T-helper 2 cell (primary cell): ENCODE data around the gene SLC22A4.

Experiments
- DNase-seq, 5 experiments: peaks; one replicate each; pipeline versions ENCODE4 v3.0.0 to v3.0.0-alpha.2; 2012 to 2022

SLC22A4 gene

DNA sequence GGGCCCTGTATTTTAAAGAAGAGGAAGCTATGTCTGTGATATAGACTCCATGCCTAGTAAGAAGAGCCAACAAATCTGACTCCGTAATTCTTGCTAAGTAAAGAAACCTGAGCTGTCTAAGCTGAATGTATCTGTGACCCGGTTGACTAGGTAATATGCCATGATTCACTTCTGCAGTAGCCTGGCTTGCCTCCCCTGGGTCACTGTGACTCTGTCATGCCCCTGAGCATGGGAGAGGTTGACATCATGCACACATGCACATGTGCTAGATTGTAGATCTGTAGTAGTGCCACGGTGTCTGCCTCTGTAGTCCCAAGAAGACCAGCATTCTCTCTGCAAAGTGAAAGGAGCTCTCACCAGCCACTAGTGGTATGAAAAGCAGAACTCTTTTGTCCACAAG, 84.4 kb downstream of the SLC22A4 start:
- no peak for DNase-seq

DNA sequence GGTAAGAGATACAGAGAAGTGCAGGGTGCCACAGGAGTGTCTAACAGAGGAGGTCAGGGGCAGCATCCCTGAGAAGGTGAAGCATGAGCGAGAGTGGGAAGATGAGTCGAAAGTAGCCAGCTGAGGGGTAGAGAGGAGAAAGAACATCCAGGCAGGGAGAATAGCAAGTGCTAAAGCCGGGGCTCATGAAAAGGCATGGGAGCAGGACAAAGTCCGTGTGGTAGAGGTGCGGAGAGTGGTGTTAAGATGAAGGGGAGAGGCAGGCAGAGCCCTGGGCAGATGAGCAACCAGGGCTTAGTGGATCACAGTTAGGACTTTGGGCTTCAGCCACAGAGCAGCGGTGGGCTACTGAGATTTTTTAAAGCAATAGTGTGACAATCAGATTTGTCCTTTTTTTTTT, 85.9 kb downstream of the SLC22A4 start:
- DNase-seq: no peak

DNA sequence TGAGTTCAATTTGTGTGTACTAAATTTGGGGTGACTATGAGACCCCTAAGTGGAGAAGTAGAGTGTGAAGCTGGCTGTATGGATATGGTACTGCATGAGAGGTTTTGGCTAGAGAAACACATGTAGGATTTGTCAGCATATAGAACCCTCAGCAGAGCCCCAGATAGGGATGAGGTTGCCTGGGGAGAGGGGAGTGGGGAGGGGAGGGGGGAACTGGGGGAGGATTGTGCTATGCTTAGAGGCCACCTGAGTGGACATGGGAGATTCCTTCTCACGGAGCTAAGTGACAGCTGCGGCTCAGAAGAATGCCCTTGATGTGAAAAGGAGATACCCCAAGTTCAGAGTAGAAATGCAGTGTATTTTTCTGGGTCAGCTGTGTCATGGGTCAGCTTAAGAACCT, 86.5 kb downstream of the SLC22A4 start:
- no peak for DNase-seq

DNA sequence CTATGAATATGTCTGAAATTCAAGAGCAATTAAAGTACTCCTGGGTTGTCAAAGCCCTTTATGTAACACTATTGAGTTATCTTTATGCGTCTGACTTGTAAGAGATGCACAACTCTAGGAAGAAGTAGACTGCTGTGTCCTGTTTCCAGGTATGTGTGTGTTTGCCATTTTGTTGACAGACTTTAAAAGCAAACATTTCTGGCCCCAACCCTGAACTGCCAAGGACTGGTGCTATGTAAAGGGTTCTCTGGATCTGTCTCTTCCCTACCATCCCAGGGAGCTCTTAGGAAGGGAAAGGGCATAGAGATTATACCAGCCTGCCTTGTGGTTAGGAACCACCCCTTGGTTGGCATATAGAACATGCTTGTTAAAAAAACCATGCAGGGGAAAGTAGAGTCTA, 87.4 kb downstream of the SLC22A4 start:
- DNase-seq: no peak

DNA sequence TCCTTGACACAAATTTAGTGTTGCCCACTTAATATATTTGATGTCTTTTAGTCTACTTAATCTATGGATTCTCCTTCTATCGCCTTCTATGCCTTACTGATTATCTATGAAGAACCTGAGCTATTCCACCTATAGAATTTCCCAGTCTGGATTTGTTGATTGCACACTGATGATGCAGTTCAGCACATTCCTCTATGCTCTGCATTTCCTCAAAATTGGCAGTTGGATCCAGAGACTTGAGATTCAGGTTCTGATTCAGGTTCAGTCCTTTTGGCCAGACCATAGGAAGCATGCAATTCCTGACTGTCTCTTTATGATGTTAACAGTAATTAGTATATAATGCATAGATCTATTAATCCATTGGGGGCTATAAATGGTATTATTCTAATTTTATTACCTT, 89.1 kb downstream of the SLC22A4 start:
- no peak for DNase-seq

DNA sequence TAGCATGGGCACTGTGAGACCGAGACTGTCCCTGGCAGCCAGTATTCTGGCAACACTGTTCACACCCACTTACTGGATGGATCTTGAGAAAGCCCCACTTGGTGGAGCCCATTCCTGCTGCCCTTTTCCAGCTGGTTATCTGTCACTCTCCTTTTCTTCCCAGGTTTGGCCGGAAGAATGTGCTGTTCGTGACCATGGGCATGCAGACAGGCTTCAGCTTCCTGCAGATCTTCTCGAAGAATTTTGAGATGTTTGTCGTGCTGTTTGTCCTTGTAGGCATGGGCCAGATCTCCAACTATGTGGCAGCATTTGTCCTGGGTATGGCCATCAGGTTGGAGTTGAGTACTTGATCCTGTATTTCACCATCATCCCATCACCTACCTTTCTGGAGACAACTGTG, 89.8 kb downstream of the SLC22A4 start:
- no peak for DNase-seq

DNA sequence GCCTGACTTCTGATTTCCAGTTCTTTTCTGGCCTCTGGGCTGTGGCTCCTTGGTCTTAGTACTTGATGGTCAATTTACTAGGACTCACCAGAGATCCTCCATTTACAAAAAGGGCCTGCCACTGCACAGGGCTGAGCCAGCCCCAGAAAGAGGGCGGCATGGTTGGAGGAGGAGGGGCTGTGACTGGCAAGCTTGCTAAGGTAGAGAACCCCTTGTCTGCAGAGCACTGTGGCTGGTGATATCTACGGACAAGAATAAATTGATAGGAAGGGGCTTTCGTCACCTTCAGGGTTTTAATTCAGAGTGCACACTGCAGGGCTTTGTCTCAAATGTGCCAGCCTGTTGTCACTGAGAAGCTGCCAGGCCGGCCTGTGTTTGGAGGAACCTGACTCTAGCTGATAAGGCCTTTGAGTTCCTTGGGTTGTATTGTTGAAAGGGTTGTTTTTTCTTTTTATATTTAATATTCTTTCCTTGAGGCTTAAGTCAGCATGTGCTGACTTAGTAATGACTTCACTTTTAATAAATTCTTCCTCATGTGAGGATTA, 90.4 kb downstream of the SLC22A4 start:
- no peak for DNase-seq

DNA sequence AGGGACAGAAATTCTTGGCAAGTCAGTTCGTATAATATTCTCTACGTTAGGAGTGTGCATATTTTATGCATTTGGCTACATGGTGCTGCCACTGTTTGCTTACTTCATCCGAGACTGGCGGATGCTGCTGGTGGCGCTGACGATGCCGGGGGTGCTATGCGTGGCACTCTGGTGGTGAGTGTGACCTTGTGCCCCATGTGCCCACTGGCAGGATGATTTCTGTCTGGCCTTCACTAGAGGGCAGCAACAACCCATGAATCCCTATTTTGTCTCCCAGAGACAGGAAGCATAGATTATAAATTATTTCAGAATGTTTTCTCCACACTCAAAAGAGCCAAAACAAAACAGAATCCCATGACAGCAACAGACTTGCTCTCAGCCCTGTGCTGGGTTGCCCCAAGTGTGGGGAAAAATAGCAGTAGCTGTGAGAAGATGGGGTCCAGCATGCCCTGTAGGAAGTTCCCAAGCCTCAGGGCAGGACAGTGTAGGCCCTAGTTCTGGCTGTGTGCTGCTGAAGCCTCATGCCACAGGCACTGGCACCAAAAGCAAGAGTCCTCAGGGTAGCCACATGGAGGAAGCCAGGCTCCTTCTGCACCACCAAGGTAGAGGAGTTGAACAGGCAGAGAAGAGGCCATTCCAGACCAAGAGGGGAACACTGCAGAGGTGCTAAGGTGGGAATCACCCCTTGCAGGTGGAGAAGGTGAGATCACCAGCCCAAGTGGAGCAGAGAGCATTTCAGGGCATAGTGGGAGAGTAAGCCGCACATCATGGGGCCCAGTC, 91.3 kb downstream of the SLC22A4 start:
- DNase-seq: peak in 4 of 5 experiments; percentile 24 to 80 (median 48)

DNA sequence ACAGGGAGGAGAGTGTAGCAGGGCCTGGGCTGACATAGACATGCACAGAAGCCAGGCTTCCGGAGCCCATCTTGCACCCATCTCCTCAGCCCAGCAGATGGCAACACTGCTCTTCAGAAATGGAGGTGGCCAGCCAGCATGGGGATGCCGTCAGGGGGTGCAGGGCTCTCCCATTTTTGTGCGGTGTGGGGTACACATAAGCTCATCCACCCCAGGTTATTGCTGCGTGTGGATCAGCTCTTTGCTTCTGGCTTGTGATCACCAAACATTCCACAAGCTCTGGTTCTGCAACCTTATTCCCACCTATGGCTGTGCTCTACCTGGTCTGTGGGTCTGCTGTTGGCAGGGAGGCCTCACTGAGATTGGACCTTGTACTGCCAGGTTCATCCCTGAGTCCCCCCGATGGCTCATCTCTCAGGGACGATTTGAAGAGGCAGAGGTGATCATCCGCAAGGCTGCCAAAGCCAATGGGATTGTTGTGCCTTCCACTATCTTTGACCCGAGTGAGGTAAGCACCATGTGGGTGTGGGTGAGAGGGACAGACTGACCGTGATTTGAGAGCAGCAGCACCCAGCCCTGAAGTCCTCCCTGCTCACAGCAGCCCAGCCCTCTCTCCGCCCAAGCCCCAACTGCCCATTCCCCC, 92.6 kb downstream of the SLC22A4 start:
- DNase-seq: peak; percentile 42 to 86 (median 64)

DNA sequence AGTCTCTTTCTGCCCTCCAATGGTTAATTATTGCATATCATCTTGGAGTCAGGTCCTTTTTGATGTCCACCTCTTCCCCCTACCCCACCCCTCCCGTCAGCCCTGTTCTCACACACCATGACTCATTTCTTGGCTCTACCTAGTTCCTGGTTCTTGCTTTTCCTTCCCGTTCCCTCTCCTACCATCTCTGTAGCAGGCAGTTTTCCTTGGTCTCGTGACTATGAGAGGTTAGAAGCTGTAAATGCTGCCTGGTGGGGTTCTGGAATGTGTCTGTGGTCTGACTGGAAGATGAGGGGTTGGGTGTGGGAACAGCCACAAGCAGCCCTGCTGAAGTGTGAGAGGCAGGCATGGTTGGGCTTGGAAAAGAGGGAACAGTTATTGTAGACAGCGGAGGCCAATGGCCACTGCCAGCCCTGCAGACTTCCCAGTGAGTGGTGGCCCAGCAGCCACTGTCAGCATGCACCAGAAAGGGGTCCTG, 93.5 kb downstream of the SLC22A4 start:
- no peak for DNase-seq

DNA sequence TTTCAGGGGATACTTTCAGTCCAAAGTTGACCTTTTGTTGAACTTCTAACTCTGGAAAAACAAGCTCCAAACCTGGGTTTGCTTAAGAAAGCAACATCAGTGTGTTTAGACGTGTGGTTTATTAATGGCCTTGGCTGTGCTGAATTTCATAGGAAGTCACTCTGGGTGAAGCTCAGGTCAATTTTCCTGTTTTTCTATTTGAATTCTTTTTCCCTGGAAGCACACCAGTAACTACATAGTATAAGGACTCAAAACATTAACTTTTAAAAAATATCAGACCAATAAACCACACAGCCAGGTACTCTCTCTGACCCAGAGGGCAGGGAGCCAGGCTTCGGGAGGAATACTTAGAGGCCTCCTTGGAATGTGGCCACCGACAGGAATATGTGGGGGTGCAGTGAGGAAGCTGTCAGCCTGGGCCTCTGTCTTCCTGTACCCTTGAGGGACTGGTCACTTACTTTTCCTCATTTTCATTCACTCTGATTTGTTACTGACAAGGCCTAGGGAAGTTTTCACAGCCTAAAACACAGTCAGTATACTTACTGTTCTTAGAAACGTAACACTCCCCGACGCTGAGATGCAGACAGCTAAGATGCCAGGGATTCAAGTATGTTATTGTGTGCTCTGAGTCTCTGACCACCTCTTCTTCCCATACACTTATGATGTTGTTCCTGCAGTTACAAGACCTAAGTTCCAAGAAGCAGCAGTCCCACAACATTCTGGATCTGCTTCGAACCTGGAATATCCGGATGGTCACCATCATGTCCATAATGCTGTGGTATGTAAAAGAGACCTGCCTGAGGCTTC, 94.3 kb downstream of the SLC22A4 start:
- DNase-seq: no peak

DNA sequence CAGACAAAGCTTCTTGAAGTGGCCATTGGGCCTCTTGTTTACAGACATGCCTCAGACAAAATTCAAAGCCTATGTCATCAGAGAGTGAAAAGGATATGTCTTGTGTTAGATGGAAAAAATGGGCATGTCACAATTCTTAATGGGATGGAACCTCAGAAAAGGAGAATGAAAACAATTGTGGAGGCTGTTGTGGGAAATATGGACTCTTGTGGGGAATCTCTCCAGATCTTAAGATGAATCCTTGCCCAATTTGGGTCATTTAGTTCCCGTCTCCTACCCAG, 94.8 kb downstream of the SLC22A4 start:
- DNase-seq: no peak

DNA sequence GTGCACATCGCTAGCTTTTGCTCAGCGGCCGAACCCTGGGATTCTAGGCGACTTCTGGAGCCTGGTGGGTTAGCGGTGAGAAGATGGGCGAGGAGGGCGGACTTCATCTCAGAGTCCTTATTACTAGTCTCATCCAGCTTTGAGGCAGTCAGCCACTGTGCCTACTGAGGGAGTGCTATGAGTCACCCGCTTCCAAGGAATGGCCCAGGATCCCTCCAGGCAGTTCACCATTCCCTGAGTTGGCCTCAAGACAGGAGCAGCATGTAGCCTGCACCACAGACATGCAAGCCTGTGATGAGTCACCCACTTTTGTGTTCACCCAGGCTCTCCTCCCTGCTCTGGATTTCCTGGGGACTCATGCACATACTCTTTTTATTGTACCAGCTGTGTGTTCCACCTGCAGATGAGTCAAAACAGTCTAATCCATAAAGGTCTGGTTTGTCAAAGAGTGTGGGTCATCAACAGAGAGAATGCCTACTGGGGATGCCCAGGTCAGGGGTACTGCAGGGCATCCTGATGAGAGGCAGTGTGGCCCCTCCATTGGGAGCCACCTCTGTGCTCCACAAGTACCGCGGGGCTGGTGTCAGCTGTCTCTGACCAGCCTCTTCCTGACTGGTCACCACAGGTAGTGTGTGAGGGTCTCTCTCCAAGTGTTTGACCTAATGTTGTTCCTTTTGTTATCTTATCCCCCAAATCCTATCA, 95.5 kb downstream of the SLC22A4 start:
- DNase-seq: no peak

DNA sequence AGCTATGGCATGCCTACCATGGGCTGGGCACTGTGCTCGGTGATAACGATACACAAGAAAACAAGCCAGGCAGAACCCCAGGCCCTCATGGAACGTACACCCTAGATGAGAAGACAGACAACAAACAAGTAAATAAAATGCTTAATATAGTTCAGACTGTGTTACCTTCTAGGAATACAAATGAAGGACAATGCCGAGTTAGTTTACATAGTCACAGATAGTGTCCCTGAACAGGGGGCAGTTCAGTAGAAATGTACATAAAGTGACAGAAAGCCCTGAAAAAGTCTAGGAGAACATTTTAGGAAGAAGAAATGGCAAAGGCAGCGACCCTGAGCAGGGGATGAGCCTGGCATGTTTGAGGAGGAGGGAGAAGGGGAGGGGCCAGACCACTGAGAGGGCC, 97.1 kb downstream of the SLC22A4 start:
- no peak for DNase-seq

DNA sequence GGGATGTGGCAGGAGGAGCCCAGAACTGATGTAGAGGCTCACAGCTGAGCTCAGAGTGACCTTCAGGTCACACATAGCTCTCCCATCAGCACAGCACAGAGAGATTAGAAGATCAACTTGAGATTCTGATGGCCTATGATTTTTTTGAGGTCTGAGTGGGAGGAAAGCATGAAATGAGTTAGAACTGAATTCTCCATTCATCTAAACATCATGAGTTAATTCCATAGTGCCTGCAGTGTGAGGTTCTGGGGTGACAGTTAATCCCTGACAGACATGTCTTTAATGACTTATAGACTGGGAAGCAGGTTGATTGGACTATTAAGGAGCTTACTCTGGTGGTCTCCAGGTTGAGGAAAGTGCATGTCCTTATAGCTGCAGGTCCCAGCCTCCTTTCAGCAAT, 97.7 kb downstream of the SLC22A4 start:
- no peak for DNase-seq

DNA sequence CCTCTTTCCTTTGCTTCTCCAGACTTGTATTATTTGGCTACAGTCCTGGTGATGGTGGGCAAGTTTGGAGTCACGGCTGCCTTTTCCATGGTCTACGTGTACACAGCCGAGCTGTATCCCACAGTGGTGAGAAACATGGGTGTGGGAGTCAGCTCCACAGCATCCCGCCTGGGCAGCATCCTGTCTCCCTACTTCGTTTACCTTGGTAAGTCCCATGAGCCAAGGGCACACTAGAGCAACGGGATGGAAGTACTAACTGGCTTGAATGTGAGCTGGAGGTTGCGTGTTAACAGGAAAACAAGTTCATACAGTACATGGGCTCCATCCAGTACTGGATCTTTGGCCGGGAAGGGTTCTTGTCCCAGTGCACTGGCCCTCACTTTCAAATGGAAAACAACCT, 98.2 kb downstream of the SLC22A4 start:
- DNase-seq: no peak

DNA sequence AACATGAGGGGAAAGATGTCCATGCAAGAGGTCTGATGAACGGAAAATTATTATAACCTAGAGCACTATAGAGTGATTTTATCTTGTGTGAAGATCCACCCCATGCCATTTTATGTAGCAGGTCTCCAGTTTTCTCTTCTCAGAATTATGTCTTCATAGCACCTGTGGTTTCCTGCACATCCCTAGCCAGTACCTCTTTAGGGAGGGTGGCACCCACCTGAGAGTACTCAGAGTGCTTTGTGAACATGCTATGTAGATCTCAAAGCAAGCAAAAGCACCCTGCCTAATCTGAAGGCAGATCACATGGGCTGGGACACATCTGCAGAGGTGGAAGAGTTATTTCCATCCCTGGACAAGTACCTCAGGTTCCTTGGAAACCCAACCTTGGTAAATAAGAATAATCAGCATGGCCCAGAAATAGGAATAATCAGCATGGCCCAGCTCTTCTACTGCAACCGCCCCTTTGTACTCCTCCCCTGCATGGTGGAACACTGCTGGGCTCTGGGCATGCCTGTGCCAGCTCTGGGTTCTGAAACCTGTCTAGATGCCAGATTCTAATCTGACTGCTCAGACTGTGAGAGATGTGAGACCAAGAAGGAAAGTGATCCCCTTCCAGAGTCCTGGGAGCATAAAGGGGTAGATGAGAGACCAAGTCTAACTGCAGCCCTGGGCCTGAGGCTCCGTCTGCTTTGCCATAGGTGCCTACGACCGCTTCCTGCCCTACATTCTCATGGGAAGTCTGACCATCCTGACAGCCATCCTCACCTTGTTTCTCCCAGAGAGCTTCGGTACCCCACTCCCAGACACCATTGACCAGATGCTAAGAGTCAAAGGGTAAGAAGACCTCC, 99.0 kb downstream of the SLC22A4 start:
- no peak for DNase-seq
